ENCODE results near the gene KIRREL3.
"Not testable (repeated sequence)": the region's sequence is repeated elsewhere in the genome, so short reads cannot be mapped to it uniquely, and the experiment has no call there.

- not testable (repeated sequence) for TF ChIP-seq CTCF (IDR thresholded peaks at IDR 0.05; ENCODE audit: control extremely low read depth in 1 of 3, insufficient read depth in 1 of 3, low read depth in 1 of 3, low read length in 3 of 3); TEAD4 (IDR thresholded peaks at IDR 0.05; ENCODE audit: low read depth, low read length); POLR2A (IDR thresholded peaks at IDR 0.05; ENCODE audit: control extremely low read depth in 1 of 2, low read depth in 2 of 2, low read length in 2 of 2); PHF8 (conservative IDR thresholded peaks at IDR 0.05; ENCODE audit: low read depth, low read length); RAD21 (IDR thresholded peaks at IDR 0.05 in 1 of 2, conservative IDR thresholded peaks at IDR 0.05 in 1 of 2; ENCODE audit: low read depth in 2 of 2, low read length in 2 of 2); GABPA (IDR thresholded peaks at IDR 0.05; ENCODE audit: borderline replicate concordance, insufficient read depth, low read length); HDAC2 (IDR thresholded peaks at IDR 0.05; ENCODE audit: borderline replicate concordance in 1 of 2, low read depth in 2 of 2, low read length in 2 of 2); KDM1A (IDR thresholded peaks at IDR 0.05; ENCODE audit: borderline replicate concordance, low read length); BRCA1 (IDR thresholded peaks at IDR 0.05; ENCODE audit: low read depth, low read length); USF2 (IDR thresholded peaks at IDR 0.05; ENCODE audit: low read length)
Observed at GRCh38 chr11:126396266-126396665, 604.3 kb downstream of the KIRREL3 start.

Data from H1 (cell line).